Measurements from ENCODE around the gene SLC27A6.
"Not testable (repeated sequence)": the region's sequence is repeated elsewhere in the genome, so short reads cannot be mapped to it uniquely, and the experiment has no call there.

SLC27A6 gene

GRCh38 chr5:129002527-129002842, 37.2 kb downstream of the SLC27A6 start:
- no peak for DNase-seq (ENCODE audit: low spot score)

DNA sequence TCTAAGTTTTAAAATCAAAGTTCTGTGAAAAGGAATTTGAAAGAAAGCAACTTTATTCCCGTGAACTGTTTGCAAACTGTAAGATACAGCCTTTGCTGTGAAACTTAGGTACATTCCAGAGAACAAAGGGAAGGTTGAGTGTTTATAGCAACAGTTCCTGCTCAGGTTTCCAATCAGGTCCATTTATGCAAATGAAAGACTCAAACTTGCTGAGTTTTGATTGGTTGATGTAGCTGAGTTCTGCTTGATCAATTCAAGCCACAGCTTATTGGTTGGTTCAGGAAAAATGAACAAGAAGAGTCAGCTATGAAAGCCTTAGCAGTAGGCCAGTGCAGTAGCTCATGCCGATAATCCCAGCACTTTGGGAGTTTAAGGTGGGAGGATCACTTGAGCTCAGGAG, 37.9 kb downstream of the SLC27A6 start:
- no peak for DNase-seq (ENCODE audit: low spot score)

- no peak for DNase-seq (ENCODE audit: low spot score)
These were observed 48.9 kb downstream of the SLC27A6 start for GRCh38 chr5:129014185-129014584.

DNA sequence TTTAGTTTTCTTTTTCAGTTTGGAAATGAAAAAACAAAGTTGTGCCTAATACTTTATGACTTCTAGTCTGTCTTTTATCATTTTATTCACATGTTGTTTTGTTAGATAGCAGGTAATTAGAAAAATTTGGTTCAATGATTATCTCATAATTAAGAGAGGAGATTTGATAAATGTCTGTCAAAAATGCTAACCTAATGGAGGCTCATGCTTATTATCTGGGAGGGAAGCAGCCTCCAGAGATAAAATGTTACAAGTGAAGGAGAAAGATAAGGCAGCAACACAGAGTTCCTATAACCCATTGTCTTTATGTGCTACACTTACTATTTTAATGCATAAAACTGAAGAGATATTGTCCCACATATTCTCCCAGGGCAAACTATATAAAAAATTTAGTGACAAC, 53.5 kb downstream of the SLC27A6 start:
- DNase-seq (ENCODE audit: low spot score): no peak

GRCh38 chr5:129019401-129019908, 54.2 kb downstream of the SLC27A6 start:
- DNase-seq (ENCODE audit: low spot score): no peak

DNA sequence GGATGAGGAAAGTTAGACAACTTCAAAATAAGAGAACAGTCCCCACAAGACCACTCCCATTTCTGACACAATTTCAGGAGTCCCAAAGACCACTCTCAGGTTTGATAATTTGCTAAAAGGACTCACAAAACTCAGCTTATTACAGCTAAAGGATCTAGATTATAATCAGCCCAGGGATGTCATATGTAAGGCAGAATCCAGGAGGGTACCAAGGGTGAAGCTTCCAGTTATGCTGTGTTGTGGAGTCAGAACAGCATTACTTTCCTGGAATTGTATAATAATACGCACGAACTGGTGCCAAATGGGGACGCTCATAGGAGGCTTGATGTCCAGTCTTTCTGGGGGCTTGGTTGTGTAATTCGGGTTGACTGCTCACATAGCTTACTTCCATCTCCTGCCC, 55.4 kb downstream of the SLC27A6 start:
- DNase-seq (ENCODE audit: low spot score): no peak

- DNase-seq (ENCODE audit: low spot score): no peak
These were observed 56.5 kb downstream of the SLC27A6 start for GRCh38 chr5:129021744-129022143.

DNA sequence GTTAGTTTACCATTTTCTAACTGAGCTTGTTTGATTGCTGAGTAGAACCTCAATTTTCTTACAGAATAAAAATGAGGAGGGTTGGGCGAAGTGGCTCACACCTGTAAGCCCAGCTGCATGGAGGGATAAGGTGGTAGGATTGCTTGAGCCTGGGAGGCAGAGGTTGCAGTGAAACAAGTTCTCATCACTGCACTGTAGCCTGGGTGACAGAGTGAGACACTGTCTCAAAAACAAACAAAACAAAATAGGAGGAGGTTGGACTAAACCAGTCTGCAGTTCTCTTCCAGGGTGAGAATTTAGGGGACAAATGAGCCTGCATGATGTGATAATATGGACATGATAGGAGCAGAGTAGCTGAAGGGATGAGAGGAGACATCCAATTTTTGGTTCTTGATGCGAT, 57.3 kb downstream of the SLC27A6 start:
- DNase-seq (ENCODE audit: low spot score): no peak

- DNase-seq (ENCODE audit: low spot score): no peak
These were observed 62.0 kb downstream of the SLC27A6 start for GRCh38 chr5:129027260-129027659.

DNA sequence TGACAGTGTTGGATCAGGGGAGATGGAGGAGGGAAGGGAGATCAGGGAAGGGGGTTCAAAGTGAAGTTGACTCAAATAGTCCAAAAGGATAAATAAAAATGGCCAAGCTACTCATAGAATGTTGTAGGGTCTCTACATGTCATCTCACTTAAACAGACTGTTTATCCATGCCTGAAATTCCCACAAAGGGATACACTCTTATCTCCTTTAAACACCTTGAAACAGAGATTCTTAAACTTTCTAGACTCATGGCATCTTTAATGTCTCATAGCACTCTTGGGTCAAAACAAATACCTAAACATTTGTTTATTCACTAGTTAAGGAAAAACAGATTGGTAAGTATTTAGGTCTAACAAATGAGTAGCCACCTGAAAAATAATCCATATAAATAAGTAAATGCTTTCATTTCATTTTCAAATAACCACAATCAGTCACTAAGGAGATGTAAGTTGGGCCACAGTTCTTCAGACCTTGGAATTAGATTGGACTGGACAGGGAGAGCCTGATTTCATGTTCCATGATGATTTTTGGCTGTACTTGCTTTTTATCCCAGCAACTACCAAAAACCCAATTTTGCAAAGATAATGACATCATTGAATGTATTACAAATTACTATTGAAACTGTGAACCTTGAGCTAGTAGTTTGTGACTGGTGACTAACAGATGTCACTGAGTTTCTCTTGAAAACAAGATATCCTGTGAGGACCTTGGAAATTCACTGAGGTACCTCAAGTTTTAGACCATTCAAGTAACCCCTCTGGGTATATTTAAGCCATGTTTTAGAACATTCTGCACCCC, 66.8 kb downstream of the SLC27A6 start:
- DNase-seq (ENCODE audit: low spot score): no peak

DNA sequence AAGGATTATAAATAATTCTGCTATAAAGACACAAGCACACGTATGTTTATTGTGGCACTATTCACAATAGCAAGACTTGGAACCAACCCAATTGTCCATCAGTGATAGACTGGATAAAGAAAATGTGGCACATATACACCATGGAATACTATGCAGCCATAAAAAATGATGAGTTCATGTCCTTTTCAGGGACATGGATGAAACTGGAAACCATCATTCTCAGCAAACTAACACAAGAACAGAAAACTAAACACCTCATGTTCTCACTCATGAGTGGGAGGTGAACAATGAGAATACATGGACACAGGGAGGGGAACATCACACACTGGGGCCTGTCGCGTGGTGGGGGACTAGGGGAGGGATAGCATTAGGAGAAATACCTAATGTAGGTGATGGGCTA, 71.0 kb downstream of the SLC27A6 start:
- not testable (repeated sequence) for DNase-seq (ENCODE audit: low spot score)

- DNase-seq (ENCODE audit: low spot score): no peak
These were observed 76.1 kb downstream of the SLC27A6 start for GRCh38 chr5:129041196-129041881.

DNA sequence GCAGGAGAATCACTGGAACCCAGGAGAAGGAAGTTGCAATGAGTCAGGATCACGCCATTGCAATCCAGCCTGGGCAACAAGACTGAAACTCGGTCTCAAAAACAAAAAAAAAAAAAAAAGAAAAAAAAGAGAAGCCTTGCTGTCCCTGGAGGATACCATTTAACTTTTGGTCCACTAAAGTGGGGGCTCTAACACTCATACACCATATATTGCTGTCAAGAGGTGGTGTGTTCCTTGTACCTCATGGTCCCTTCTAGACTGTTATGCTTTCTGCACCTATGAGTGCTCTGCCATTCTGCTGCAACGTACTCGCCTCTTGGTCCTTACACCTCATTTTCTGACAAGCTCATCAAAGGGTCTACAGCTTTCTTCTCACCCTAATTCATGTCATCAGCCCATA, 77.0 kb downstream of the SLC27A6 start:
- DNase-seq (ENCODE audit: low spot score): no peak

DNA sequence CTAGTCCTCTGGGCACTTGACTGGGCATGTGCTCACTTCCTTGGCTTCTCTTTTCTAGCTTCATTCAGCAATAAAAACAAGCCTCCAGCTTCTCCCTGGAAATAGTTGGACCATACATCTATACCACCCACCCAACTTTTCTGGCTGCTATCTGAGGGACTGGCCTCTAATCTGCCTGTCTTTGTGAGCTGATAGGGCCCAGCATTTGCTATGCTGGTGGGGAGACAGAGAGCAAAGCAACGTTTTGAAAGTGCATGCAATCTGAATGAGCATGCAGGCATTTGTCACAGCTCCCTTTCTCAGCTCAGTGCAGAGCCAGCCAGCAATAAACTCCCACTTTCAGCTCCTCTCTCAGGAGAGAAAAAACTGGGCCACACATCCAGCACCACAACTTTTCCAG, 78.6 kb downstream of the SLC27A6 start:
- no peak for DNase-seq (ENCODE audit: low spot score)

GRCh38 chr5:129046151-129046550, 80.9 kb downstream of the SLC27A6 start:
- DNase-seq (ENCODE audit: low spot score): no peak

DNA sequence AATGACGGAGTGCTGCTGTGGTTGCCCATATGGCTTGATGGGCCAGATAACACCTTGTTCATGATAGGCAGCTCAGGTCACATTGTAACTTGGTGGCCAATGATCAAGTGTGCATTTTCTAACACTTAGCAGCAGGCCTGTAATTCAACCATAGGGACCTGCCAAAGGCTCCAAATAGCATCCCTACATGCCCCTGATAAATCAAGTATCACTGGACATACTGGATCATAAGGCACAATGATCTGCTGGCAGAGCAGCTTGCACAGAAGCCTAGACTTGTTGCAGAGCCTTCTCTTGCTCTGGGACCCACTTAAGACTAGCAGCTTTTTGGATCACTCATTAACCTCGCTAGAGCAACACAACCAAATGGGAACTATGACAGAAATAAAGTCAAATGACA, 83.2 kb downstream of the SLC27A6 start:
- DNase-seq (ENCODE audit: low spot score): no peak

GRCh38 chr5:129049126-129049799, 84.0 kb downstream of the SLC27A6 start:
- DNase-seq (ENCODE audit: low spot score): no peak

DNA sequence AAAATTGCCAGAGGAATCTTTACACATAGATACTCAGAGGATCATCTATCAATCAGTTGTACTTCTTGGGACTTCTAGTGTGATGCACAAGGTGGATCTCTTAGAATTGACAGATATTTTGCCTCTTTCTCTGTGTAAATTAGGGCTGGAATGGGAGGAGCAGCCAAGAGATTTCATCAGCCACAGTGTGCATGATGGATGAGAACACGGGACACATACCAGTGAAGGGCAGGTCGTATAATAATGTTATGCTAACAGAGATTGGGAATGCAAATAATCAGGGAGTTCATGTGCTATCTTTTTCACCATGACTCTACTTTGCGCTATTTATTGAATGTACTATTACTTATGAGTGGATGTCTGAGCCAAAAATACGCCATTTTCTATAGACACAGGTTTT, 86.0 kb downstream of the SLC27A6 start:
- no peak for DNase-seq (ENCODE audit: low spot score)

- DNase-seq (ENCODE audit: low spot score): no peak
These were observed 88.2 kb downstream of the SLC27A6 start for GRCh38 chr5:129053438-129053837.

DNA sequence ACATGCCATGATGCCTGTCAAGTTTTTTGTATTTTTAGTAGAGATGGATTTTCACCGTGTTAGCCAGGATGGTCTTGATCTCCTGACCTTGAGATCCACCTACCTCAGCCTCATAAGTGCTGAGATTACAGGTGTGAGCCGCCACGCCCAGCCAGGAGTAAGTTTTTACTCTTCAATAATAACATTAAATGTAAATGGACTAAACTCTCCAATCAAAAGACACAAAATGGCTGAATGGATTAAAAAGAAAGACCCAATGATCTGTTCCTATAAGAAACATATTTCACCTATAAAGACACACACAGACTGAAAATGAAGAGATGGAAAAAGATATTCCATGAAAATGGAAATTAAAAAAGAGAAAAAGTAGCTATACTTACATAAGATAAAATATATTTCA, 92.0 kb downstream of the SLC27A6 start:
- DNase-seq (ENCODE audit: low spot score): no peak

- DNase-seq (ENCODE audit: low spot score): no peak
These were observed 96.6 kb downstream of the SLC27A6 start for GRCh38 chr5:129061849-129062248.

GRCh38 chr5:129063483-129064113, 98.3 kb downstream of the SLC27A6 start:
- no peak for DNase-seq (ENCODE audit: low spot score)

DNA sequence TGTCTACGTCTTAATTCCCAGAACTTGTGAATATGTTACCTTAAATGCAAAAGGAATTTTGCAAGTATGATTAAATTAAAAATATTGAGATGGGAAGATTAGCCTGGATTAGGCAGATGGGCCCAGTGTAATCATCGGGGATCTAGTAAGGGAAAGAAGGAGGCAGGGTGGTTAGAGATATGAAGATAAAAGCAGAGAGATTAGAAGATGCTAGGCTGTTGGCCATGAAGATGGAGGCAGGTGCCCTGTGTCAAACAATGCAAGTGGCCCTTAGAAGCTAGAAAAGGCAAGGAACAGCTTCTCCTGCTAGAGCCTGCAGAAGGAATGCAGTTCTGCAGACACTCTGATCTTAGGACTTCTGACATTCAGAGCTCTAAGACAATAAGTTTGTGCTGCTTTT, 100.4 kb downstream of the SLC27A6 start:
- no peak for DNase-seq (ENCODE audit: low spot score)
